ENCODE data around the gene PPP1R9B.

Gene PPP1R9B

GRCh38 chr17:50096092-50096491 is 54.4 kb downstream of the PPP1R9B start:
- TF ChIP-seq CTCF (conservative IDR thresholded peaks at IDR 0.05) = no peak
- TF ChIP-seq ZFX (IDR thresholded peaks at IDR 0.05) = no peak
- H3K27ac ChIP-seq = peak overlapping the region; percentile 73

- H3K27ac ChIP-seq = peak overlapping the region; percentile 73
- TF ChIP-seq ZFX (IDR thresholded peaks at IDR 0.05) (no peak), CTCF (conservative IDR thresholded peaks at IDR 0.05) (no peak)
These were observed 54.8 kb downstream of the PPP1R9B start for GRCh38 chr17:50095626-50096037.

GRCh38 chr17:50094753-50095619 is 55.5 kb downstream of the PPP1R9B start, which contains the start of gene PDK2:
Gene PDK2 (plus strand): TSS chr17:50095351. CDS start chr17:50095436, 85 bp downstream.
- peak; percentile 49; the same call in 1 of the 2 replicates for TF ChIP-seq ZFX (IDR thresholded peaks at IDR 0.05)
- TF ChIP-seq CTCF (conservative IDR thresholded peaks at IDR 0.05) = no peak
- peak within 1 kb of the TSS; percentile 73 for H3K27ac ChIP-seq

- peak overlapping the region; percentile 73; the same call in 1 of the 2 replicates for H3K27ac ChIP-seq
- TF ChIP-seq ZFX (IDR thresholded peaks at IDR 0.05) = no peak
- TF ChIP-seq CTCF (conservative IDR thresholded peaks at IDR 0.05) = peak; percentile 96
These were observed 56.2 kb downstream of the PPP1R9B start for GRCh38 chr17:50094243-50094752.

- TF ChIP-seq CTCF (conservative IDR thresholded peaks at IDR 0.05) (no peak), ZFX (IDR thresholded peaks at IDR 0.05) (no peak)
- no peak overlapping the region for H3K27ac ChIP-seq
These were observed 56.7 kb downstream of the PPP1R9B start for GRCh38 chr17:50093807-50094206.

GRCh38 chr17:50093246-50093645 is 57.2 kb downstream of the PPP1R9B start:
- no peak overlapping the region for H3K27ac ChIP-seq
- TF ChIP-seq CTCF (conservative IDR thresholded peaks at IDR 0.05) (no peak), ZFX (IDR thresholded peaks at IDR 0.05) (no peak)

GRCh38 chr17:50091918-50092285 is 58.6 kb downstream of the PPP1R9B start:
- H3K27ac ChIP-seq = no peak overlapping the region
- no peak for TF ChIP-seq CTCF (conservative IDR thresholded peaks at IDR 0.05)
- TF ChIP-seq ZFX (IDR thresholded peaks at IDR 0.05) = no peak

Measured in C4-2B (cell line).